ENCODE measurements around the gene LRP3. TPM values are rescaled to one million over a fixed set of nuclear protein-coding genes. Genes with fewer than 3 reads are reported as not detected.

Gene LRP3
- total and polyA plus RNA-seq, 2 donors (not counting 1 experiment from before 2014, with no cell fraction given) = 4.0 to 24.4 TPM

- no peaks in the 10 kb centered on the region for H3K27me3 ChIP-seq (ENCODE audit: control insufficient read depth, insufficient read depth, low read length)
- H3K4me1 ChIP-seq (ENCODE audit: control insufficient read depth, extremely low read depth, insufficient read depth, low read length) = no peaks in the 10 kb centered on the region
- no peak overlapping the region for H3K27ac ChIP-seq (ENCODE audit: insufficient read depth, low read length)
- no peak overlapping the region for H2AFZ ChIP-seq (ENCODE audit: low read length)
- H3K9ac ChIP-seq (ENCODE audit: insufficient read depth, low read length) = no peak overlapping the region
- no peaks in the 10 kb centered on the region for H3K79me2 ChIP-seq (ENCODE audit: control insufficient read depth, insufficient read depth, low read length)
- H4K20me1 ChIP-seq (ENCODE audit: control insufficient read depth, extremely low read depth, insufficient read depth, low read length) = no peaks in the 10 kb centered on the region
- no peak for DNase-seq (ENCODE audit: low read depth in 2 of 2)
- H3K4me2 ChIP-seq (ENCODE audit: extremely low read depth, insufficient read depth, low read length) = no peak overlapping the region
- TF ChIP-seq EZH2 (IDR thresholded peaks at IDR 0.05; ENCODE audit: low read length, missing control alignments) (no peak), CTCF (conservative IDR thresholded peaks at IDR 0.05 in 1 of 2, IDR thresholded peaks at IDR 0.05 in 1 of 2; ENCODE audit: low read depth in 1 of 2, low read length in 2 of 2) (no peak)
- H3K4me3 ChIP-seq (replicated peaks in 1 of 4; ENCODE audit: control extremely low read depth in 1 of 4, insufficient read depth in 1 of 4, low read depth in 3 of 4, low read length in 4 of 4) = no peak overlapping the region
- no peaks in the 10 kb centered on the region for H3K9me3 ChIP-seq (ENCODE audit: control insufficient read depth, insufficient read depth, low read depth, low read length)
- no peaks in the 10 kb centered on the region for H3K36me3 ChIP-seq (ENCODE audit: control insufficient read depth, insufficient read depth, low read length)
Observed at GRCh38 chr19:33250500-33250899, 56.4 kb downstream of the LRP3 start.

GRCh38 chr19:33251076-33251475, 56.9 kb downstream of the LRP3 start:
- Histone ChIP-seq H3K9ac (ENCODE audit: insufficient read depth, low read length) (no peak overlapping the region), H3K36me3 (ENCODE audit: control insufficient read depth, insufficient read depth, low read length) (no peaks in the 10 kb centered on the region), H3K9me3 (ENCODE audit: control insufficient read depth, insufficient read depth, low read depth, low read length) (no peaks in the 10 kb centered on the region), H3K27me3 (ENCODE audit: control insufficient read depth, insufficient read depth, low read length) (no peaks in the 10 kb centered on the region), H3K4me1 (ENCODE audit: control insufficient read depth, extremely low read depth, insufficient read depth, low read length) (no peaks in the 10 kb centered on the region), H4K20me1 (ENCODE audit: control insufficient read depth, extremely low read depth, insufficient read depth, low read length) (no peaks in the 10 kb centered on the region), H3K4me3 (replicated peaks in 1 of 4; ENCODE audit: control extremely low read depth in 1 of 4, insufficient read depth in 1 of 4, low read depth in 3 of 4, low read length in 4 of 4) (no peak overlapping the region), H2AFZ (ENCODE audit: low read length) (no peak overlapping the region), H3K79me2 (ENCODE audit: control insufficient read depth, insufficient read depth, low read length) (no peaks in the 10 kb centered on the region), H3K27ac (ENCODE audit: insufficient read depth, low read length) (no peak overlapping the region), H3K4me2 (ENCODE audit: extremely low read depth, insufficient read depth, low read length) (no peak overlapping the region)
- no peak for DNase-seq (ENCODE audit: low read depth in 2 of 2)
- TF ChIP-seq CTCF (conservative IDR thresholded peaks at IDR 0.05 in 1 of 2, IDR thresholded peaks at IDR 0.05 in 1 of 2; ENCODE audit: low read depth in 1 of 2, low read length in 2 of 2) (no peak), EZH2 (IDR thresholded peaks at IDR 0.05; ENCODE audit: low read length, missing control alignments) (no peak)

GRCh38 chr19:33251526-33252090, 57.5 kb downstream of the LRP3 start:
- Histone ChIP-seq H3K27ac (ENCODE audit: insufficient read depth, low read length) (no peak overlapping the region), H3K4me3 (replicated peaks in 1 of 4; ENCODE audit: control extremely low read depth in 1 of 4, insufficient read depth in 1 of 4, low read depth in 3 of 4, low read length in 4 of 4) (no peak overlapping the region), H3K9me3 (ENCODE audit: control insufficient read depth, insufficient read depth, low read depth, low read length) (no peaks in the 10 kb centered on the region), H2AFZ (ENCODE audit: low read length) (no peak overlapping the region), H3K79me2 (ENCODE audit: control insufficient read depth, insufficient read depth, low read length) (no peaks in the 10 kb centered on the region), H3K27me3 (ENCODE audit: control insufficient read depth, insufficient read depth, low read length) (no peaks in the 10 kb centered on the region), H3K9ac (ENCODE audit: insufficient read depth, low read length) (no peak overlapping the region), H3K4me1 (ENCODE audit: control insufficient read depth, extremely low read depth, insufficient read depth, low read length) (no peaks in the 10 kb centered on the region), H4K20me1 (ENCODE audit: control insufficient read depth, extremely low read depth, insufficient read depth, low read length) (no peaks in the 10 kb centered on the region), H3K36me3 (ENCODE audit: control insufficient read depth, insufficient read depth, low read length) (no peaks in the 10 kb centered on the region), H3K4me2 (ENCODE audit: extremely low read depth, insufficient read depth, low read length) (no peak overlapping the region)
- TF ChIP-seq EZH2 (IDR thresholded peaks at IDR 0.05; ENCODE audit: low read length, missing control alignments) (no peak), CTCF (conservative IDR thresholded peaks at IDR 0.05 in 1 of 2, IDR thresholded peaks at IDR 0.05 in 1 of 2; ENCODE audit: low read depth in 1 of 2, low read length in 2 of 2) (no peak)
- DNase-seq (ENCODE audit: low read depth in 2 of 2) = no peak

Measured in fibroblast of lung (primary cell).